Regular cardiac myocyte (primary cell): ENCODE measurements around the gene NR2F2. TPM values are rescaled to one million over a fixed set of nuclear protein-coding genes. Genes with fewer than 3 reads are reported as not detected.

ENCODE experiments used
- total RNA-seq: library from RNA; depleted of rRNA; stranded (reverse); fragments of >200 nt; gene quantifications from 2 replicates; pipeline ENCODE4 v1.2.3, GENCODE V29; 2014

Gene NR2F2
- total RNA-seq = 15.5 and 18.6 TPM in 2 replicates

DNA sequence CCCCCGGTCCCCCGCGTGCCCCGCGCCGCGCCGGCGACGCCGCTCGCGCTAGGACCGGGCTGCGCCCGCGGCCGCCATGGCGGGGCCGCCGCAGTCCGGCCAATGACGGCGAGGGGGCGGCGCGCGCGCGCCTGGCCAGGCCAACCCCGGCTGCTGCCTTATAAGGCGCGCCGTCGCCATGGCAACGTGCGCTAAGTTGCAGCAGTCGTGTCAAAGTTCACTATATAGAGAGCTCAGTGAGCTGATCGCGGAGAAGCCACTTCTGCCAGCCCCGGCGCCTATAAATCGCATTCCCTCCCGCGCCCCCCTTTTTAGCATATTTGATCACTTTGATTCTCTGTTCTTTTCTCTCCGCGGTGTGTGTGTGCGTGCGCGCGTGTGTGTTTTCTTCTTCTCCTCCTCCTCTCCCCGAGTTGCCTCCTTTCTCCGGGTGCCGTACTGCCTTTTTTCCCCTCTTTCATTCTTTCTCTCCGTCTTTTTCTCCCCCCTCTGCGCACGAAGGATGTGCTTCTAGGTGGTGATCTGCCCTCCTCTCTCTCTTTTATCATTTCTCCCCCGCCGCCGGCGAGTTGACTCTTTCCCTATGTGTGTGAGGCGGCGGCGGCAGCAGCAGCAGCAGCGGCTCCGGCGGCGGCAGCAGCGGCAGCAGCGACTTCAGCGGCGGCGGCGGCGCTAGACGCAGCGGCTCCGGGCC, at the start of gene NR2F2:
Gene NR2F2 (plus strand): TSS at position 251 of the 694 bp plus-strand sequence. CDS start 1,406 bp downstream, outside the sequence.

